Trophoblast cell (in vitro differentiated cells and primary cell): ENCODE measurements around the gene TUNAR.

Experiments used
- DNase-seq, 2 donors: peaks; one replicate each; pipeline ENCODE4 v3.0.0-alpha.2; 2016
- H2AFZ ChIP-seq: 2 replicates; pipeline ENCODE4 v1.6.1; 2013; ENCODE audit warnings: low read length, moderate library complexity, mild to moderate bottlenecking; ENCODE audit not compliant: insufficient read depth, poor library complexity
- H2AK5ac ChIP-seq: 2 replicates; pipeline ENCODE4 v1.6.1; 2013; ENCODE audit warnings: mild to moderate bottlenecking, low read length
- H2BK120ac ChIP-seq: 2 replicates; pipeline ENCODE4 v1.6.1; 2013; ENCODE audit warnings: low read length, mild to moderate bottlenecking, moderate library complexity; ENCODE audit not compliant: insufficient read depth, poor library complexity
- H2BK12ac ChIP-seq: 2 replicates; pipeline ENCODE4 v1.6.1; 2013; ENCODE audit warnings: mild to moderate bottlenecking, low read length, moderate library complexity
- H2BK5ac ChIP-seq: 2 replicates; pipeline ENCODE4 v1.6.1; 2013; ENCODE audit warnings: low read length, low read depth, moderate library complexity, mild to moderate bottlenecking; ENCODE audit not compliant: poor library complexity
- H3K14ac ChIP-seq: 2 replicates; pipeline ENCODE4 v1.6.1; 2013; ENCODE audit warnings: mild to moderate bottlenecking, low read length
- H3K18ac ChIP-seq: 2 replicates; pipeline ENCODE4 v1.6.1; 2013; ENCODE audit warnings: mild to moderate bottlenecking, low read length
- H3K23ac ChIP-seq: 2 replicates; pipeline ENCODE4 v1.6.1; 2013; ENCODE audit warnings: low read length
- H3K27ac ChIP-seq: 2 replicates; pipeline ENCODE4 v1.5.1; 2013; ENCODE audit warnings: low read depth, mild to moderate bottlenecking, inconsistent platforms, low read length, moderate library complexity
- H3K27me3 ChIP-seq: 2 replicates; pipeline ENCODE4 v1.6.1; 2013; ENCODE audit warnings: inconsistent platforms, mild to moderate bottlenecking, low read length, moderate library complexity; ENCODE audit not compliant: insufficient read depth
- H3K36me3 ChIP-seq, 2 experiments: 1 replicate in 1 of 2; 2 replicates in 1 of 2; pipeline ENCODE4 v1.6.1; 2013; ENCODE audit warnings: low read length in 2 of 2, mild to moderate bottlenecking in 2 of 2, moderate library complexity in 1 of 2; ENCODE audit not compliant: insufficient read depth in 2 of 2, control insufficient read depth in 1 of 2
- H3K4ac ChIP-seq: 2 replicates; pipeline ENCODE4 v1.6.1; 2013; ENCODE audit warnings: low read depth, mild to moderate bottlenecking, low read length, moderate library complexity
- H3K4me1 ChIP-seq, 2 experiments: 1 replicate in 1 of 2; 2 replicates in 1 of 2; pipeline ENCODE4 v1.6.1; 2013; ENCODE audit warnings: low read length in 2 of 2, mild to moderate bottlenecking in 2 of 2, moderate library complexity in 1 of 2; ENCODE audit not compliant: insufficient read depth in 2 of 2, control insufficient read depth in 1 of 2
- H3K4me2 ChIP-seq: 2 replicates; pipeline ENCODE4 v1.6.1; 2013; ENCODE audit warnings: inconsistent platforms, mild to moderate bottlenecking, low read length, moderate library complexity
- H3K4me3 ChIP-seq: 2 replicates; pipeline ENCODE4 v1.5.1; 2013; ENCODE audit warnings: mild to moderate bottlenecking, low read depth, low read length, inconsistent platforms
- H3K79me1 ChIP-seq: one replicate; pipeline ENCODE4 v1.6.1; 2013; ENCODE audit warnings: low read length
- H3K79me2 ChIP-seq: 2 replicates; pipeline ENCODE4 v1.6.1; 2013; ENCODE audit warnings: low read length, mild to moderate bottlenecking; ENCODE audit not compliant: control insufficient read depth, insufficient read depth, poor library complexity
- H3K9ac ChIP-seq: 2 replicates; pipeline ENCODE4 v1.6.1; 2013; ENCODE audit warnings: mild to moderate bottlenecking, low read length
- H3K9me3 ChIP-seq: 2 replicates; pipeline ENCODE4 v1.6.1; 2013; ENCODE audit warnings: low read depth, mild to moderate bottlenecking, control low read depth, inconsistent platforms, low read length; ENCODE audit not compliant: insufficient read depth
- H4K12ac ChIP-seq: 2 replicates; pipeline ENCODE4 v1.6.1; 2013; ENCODE audit warnings: low read depth, mild to moderate bottlenecking, low read length, moderate library complexity
- H4K8ac ChIP-seq: 2 replicates; pipeline ENCODE4 v1.6.1; 2013; ENCODE audit warnings: low read depth, mild to moderate bottlenecking, low read length, moderate library complexity
- H4K91ac ChIP-seq: one replicate; pipeline ENCODE4 v1.6.1; 2013; ENCODE audit warnings: low read depth, mild to moderate bottlenecking, low read length, moderate library complexity
- WGBS: extraction: QIAGEN DNeasy Blood & Tissue Kit; methylation state at CpG from one replicate; pipeline ENCODE4 v1.1.7; 2013; ENCODE audit warnings: missing lambda C conversion rate; ENCODE audit not compliant: insufficient read length, insufficient coverage; ENCODE audit errors: extremely low coverage; 5-methylcytosine and 5-hydroxymethylcytosine counted together

Gene TUNAR

GRCh38 chr14:95885866-95886265 lies 9.2 kb downstream of the TUNAR start:
- Histone ChIP-seq H3K18ac (no peak overlapping the region), H3K23ac (no peak overlapping the region), H2AFZ (no peak overlapping the region), H2BK5ac (no peak overlapping the region), H3K4ac (no peak overlapping the region), H3K4me3 (no peak overlapping the region), H3K9me3 (no peaks in the 10 kb centered on the region), H3K4me2 (no peak overlapping the region), H4K91ac (no peak overlapping the region), H4K12ac (no peak overlapping the region), H3K9ac (no peak overlapping the region), H3K27me3 (no peaks in the 10 kb centered on the region), H3K36me3 (no peaks in the 10 kb centered on the region), H2AK5ac (no peak overlapping the region), H2BK120ac (no peak overlapping the region), H3K14ac (no peak overlapping the region), H4K8ac (no peak overlapping the region), H3K79me1 (no peaks in the 10 kb centered on the region), H3K4me1 (no peaks in the 10 kb centered on the region), H2BK12ac (no peak overlapping the region), H3K79me2 (no peaks in the 10 kb centered on the region), H3K27ac (no peak overlapping the region)
- WGBS, result no CpG with 5 or more reads among the region's 7 CpGs
- no peak for DNase-seq

GRCh38 chr14:95886366-95887056 lies 9.9 kb downstream of the TUNAR start:
- Histone ChIP-seq H3K4me3 (peak overlapping the region; percentile 22), H3K79me1 (no peaks in the 10 kb centered on the region), H3K14ac (no peak overlapping the region), H3K9ac (no peak overlapping the region), H2BK5ac (no peak overlapping the region), H2BK12ac (no peak overlapping the region), H4K91ac (no peak overlapping the region), H3K4me2 (no peak overlapping the region), H4K8ac (no peak overlapping the region), H3K9me3 (no peaks in the 10 kb centered on the region), H4K12ac (no peak overlapping the region), H3K4ac (no peak overlapping the region), H2AFZ (no peak overlapping the region), H3K23ac (no peak overlapping the region), H3K36me3 (no peaks in the 10 kb centered on the region), H3K4me1 (no peaks in the 10 kb centered on the region), H2AK5ac (no peak overlapping the region), H3K79me2 (no peaks in the 10 kb centered on the region), H2BK120ac (no peak overlapping the region), H3K27me3 (no peaks in the 10 kb centered on the region), H3K18ac (no peak overlapping the region), H3K27ac (no peak overlapping the region)
- no peak for DNase-seq
- WGBS, result no CpG with 5 or more reads among the region's 7 CpGs

GRCh38 chr14:95887351-95887750 lies 10.7 kb downstream of the TUNAR start:
- Histone ChIP-seq H3K27me3 (no peaks in the 10 kb centered on the region), H4K91ac (no peak overlapping the region), H3K14ac (no peak overlapping the region), H3K36me3 (no peaks in the 10 kb centered on the region), H3K9me3 (no peaks in the 10 kb centered on the region), H3K79me1 (no peaks in the 10 kb centered on the region), H3K4ac (no peak overlapping the region), H2AK5ac (no peak overlapping the region), H3K79me2 (no peaks in the 10 kb centered on the region), H2BK120ac (no peak overlapping the region), H2BK12ac (no peak overlapping the region), H3K18ac (no peak overlapping the region), H3K4me2 (no peak overlapping the region), H3K27ac (no peak overlapping the region), H3K4me3 (no peak overlapping the region), H3K9ac (no peak overlapping the region), H4K12ac (no peak overlapping the region), H2BK5ac (no peak overlapping the region), H4K8ac (no peak overlapping the region), H2AFZ (no peak overlapping the region), H3K23ac (no peak overlapping the region), H3K4me1 (no peaks in the 10 kb centered on the region)
- no CpG with 5 or more reads among the region's 4 CpGs for WGBS
- DNase-seq, result no peak

- no peaks in the 10 kb centered on the region for H3K79me1 ChIP-seq
- H3K79me2 ChIP-seq, result no peaks in the 10 kb centered on the region
- H3K14ac ChIP-seq, result no peak overlapping the region
- H3K4me2 ChIP-seq, result no peak overlapping the region
- no peak overlapping the region for H2AFZ ChIP-seq
- H2BK5ac ChIP-seq, result no peak overlapping the region
- no peak overlapping the region for H4K8ac ChIP-seq
- H3K4me3 ChIP-seq, result no peak overlapping the region
- no peak overlapping the region for H2BK120ac ChIP-seq
- H3K4me1 ChIP-seq, result no peaks in the 10 kb centered on the region
- no peak overlapping the region for H3K23ac ChIP-seq
- no peaks in the 10 kb centered on the region for H3K36me3 ChIP-seq
- no CpG with 5 or more reads among the region's 11 CpGs for WGBS
- H2AK5ac ChIP-seq, result no peak overlapping the region
- H4K91ac ChIP-seq, result no peak overlapping the region
- no peak overlapping the region for H2BK12ac ChIP-seq
- H3K4ac ChIP-seq, result no peak overlapping the region
- no peak for DNase-seq
- H3K27ac ChIP-seq, result no peak overlapping the region
- H4K12ac ChIP-seq, result no peak overlapping the region
- H3K27me3 ChIP-seq, result no peaks in the 10 kb centered on the region
- H3K9me3 ChIP-seq, result no peaks in the 10 kb centered on the region
- no peak overlapping the region for H3K9ac ChIP-seq
- H3K18ac ChIP-seq, result no peak overlapping the region
Observed at GRCh38 chr14:95889236-95889979, 12.8 kb downstream of the TUNAR start.
